ENCODE results near the gene CSNK1D. TPM values are rescaled to one million over a fixed set of nuclear protein-coding genes. Genes with fewer than 3 reads are reported as not detected.

CSNK1D gene
- total RNA-seq, 1 experiment from 2014 or later = 196 TPM

- intact Hi-C loops (cut with micrococcal nuclease; ENCODE audit: unreplicated experiment) = no loop called here
- no TSS peak for BruUV-seq (replicated peaks)
- Histone ChIP-seq H3K4me3 (ENCODE audit: low read depth, low read length) (no peak overlapping the region), H3K27me3 (replicated peaks; ENCODE audit: control insufficient read depth, insufficient read depth, low read length) (no peaks in the 10 kb centered on the region), H3K36me3 (ENCODE audit: control insufficient read depth, insufficient read depth, low read length) (no peaks in the 10 kb centered on the region), H3K9me3 (no peaks in the 10 kb centered on the region), H3K4me1 (peaks cover 11% of the 10 kb centered on the region)
- ChIA-PET CTCF (no interaction called here), POLR2A (no interaction called here)
- H3K4me3 Mint-ChIP-seq (ENCODE audit: unreplicated experiment) = no peak overlapping the region
- H3K36me3 Mint-ChIP-seq (ENCODE audit: insufficient read depth, unreplicated experiment) = peaks cover 14% of the 10 kb centered on the region
- H3K27me3 Mint-ChIP-seq (ENCODE audit: insufficient read depth, unreplicated experiment) = no peaks in the 10 kb centered on the region
- no peaks in the 10 kb centered on the region for H3K9me3 Mint-ChIP-seq (ENCODE audit: unreplicated experiment)
- no peak overlapping the region for H3K27ac Mint-ChIP-seq (ENCODE audit: unreplicated experiment)
- peaks cover 11% of the 10 kb centered on the region for H3K4me1 Mint-ChIP-seq (ENCODE audit: low read depth, unreplicated experiment)
- TF ChIP-seq, protein P1, sequence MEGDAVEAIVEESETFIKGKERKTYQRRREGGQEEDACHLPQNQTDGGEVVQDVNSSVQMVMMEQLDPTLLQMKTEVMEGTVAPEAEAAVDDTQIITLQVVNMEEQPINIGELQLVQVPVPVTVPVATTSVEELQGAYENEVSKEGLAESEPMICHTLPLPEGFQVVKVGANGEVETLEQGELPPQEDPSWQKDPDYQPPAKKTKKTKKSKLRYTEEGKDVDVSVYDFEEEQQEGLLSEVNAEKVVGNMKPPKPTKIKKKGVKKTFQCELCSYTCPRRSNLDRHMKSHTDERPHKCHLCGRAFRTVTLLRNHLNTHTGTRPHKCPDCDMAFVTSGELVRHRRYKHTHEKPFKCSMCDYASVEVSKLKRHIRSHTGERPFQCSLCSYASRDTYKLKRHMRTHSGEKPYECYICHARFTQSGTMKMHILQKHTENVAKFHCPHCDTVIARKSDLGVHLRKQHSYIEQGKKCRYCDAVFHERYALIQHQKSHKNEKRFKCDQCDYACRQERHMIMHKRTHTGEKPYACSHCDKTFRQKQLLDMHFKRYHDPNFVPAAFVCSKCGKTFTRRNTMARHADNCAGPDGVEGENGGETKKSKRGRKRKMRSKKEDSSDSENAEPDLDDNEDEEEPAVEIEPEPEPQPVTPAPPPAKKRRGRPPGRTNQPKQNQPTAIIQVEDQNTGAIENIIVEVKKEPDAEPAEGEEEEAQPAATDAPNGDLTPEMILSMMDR (IDR thresholded peaks at IDR 0.05; ENCODE audit: insufficient read depth in 1 of 2, low read depth in 1 of 2, low read length in 1 of 2, severe bottlenecking in 1 of 2, unreplicated experiment in 1 of 2) = no peak
- no peak for DNase-seq
Observed at GRCh38 chr17:82201498-82201910, 72.0 kb downstream of the CSNK1D start.

GRCh38 chr17:82200743-82201497, 72.6 kb downstream of the CSNK1D start:
- Mint-ChIP-seq H3K9me3 (ENCODE audit: unreplicated experiment) (no peaks in the 10 kb centered on the region), H3K4me1 (ENCODE audit: low read depth, unreplicated experiment) (peaks cover 5% of the 10 kb centered on the region), H3K36me3 (ENCODE audit: insufficient read depth, unreplicated experiment) (peaks cover 10% of the 10 kb centered on the region), H3K4me3 (ENCODE audit: unreplicated experiment) (no peak overlapping the region), H3K27me3 (ENCODE audit: insufficient read depth, unreplicated experiment) (no peaks in the 10 kb centered on the region), H3K27ac (ENCODE audit: unreplicated experiment) (no peak overlapping the region)
- Histone ChIP-seq H3K36me3 (ENCODE audit: control insufficient read depth, insufficient read depth, low read length) (no peaks in the 10 kb centered on the region), H3K9me3 (no peaks in the 10 kb centered on the region), H3K4me3 (ENCODE audit: low read depth, low read length) (no peak overlapping the region), H3K4me1 (peaks cover 5% of the 10 kb centered on the region), H3K27me3 (replicated peaks; ENCODE audit: control insufficient read depth, insufficient read depth, low read length) (no peaks in the 10 kb centered on the region)
- no TSS peak for BruUV-seq (replicated peaks)
- ChIA-PET CTCF (no interaction called here), POLR2A (no interaction called here)
- intact Hi-C loops (cut with micrococcal nuclease; ENCODE audit: unreplicated experiment) = no loop called here
- no peak for DNase-seq
- TF ChIP-seq, protein P1 (IDR thresholded peaks at IDR 0.05; ENCODE audit: insufficient read depth in 1 of 2, low read depth in 1 of 2, low read length in 1 of 2, severe bottlenecking in 1 of 2, unreplicated experiment in 1 of 2) = no peak

- H3K36me3 ChIP-seq (ENCODE audit: control insufficient read depth, insufficient read depth, low read length) = no peaks in the 10 kb centered on the region
- H3K27me3 ChIP-seq (replicated peaks; ENCODE audit: control insufficient read depth, insufficient read depth, low read length) = no peaks in the 10 kb centered on the region
- H3K36me3 Mint-ChIP-seq (ENCODE audit: insufficient read depth, unreplicated experiment) = peaks cover 6% of the 10 kb centered on the region
- POLR2A ChIA-PET = no interaction called here
- no peak overlapping the region for H3K27ac Mint-ChIP-seq (ENCODE audit: unreplicated experiment)
- intact Hi-C loops (cut with micrococcal nuclease; ENCODE audit: unreplicated experiment) = no loop called here
- DNase-seq = no peak
- no peak overlapping the region for H3K4me3 ChIP-seq (ENCODE audit: low read depth, low read length)
- no peaks in the 10 kb centered on the region for H3K4me1 Mint-ChIP-seq (ENCODE audit: low read depth, unreplicated experiment)
- H3K4me3 Mint-ChIP-seq (ENCODE audit: unreplicated experiment) = no peak overlapping the region
- CTCF ChIA-PET = no interaction called here
- H3K9me3 Mint-ChIP-seq (ENCODE audit: unreplicated experiment) = no peaks in the 10 kb centered on the region
- H3K9me3 ChIP-seq = no peaks in the 10 kb centered on the region
- TF ChIP-seq, protein P1 (IDR thresholded peaks at IDR 0.05; ENCODE audit: insufficient read depth in 1 of 2, low read depth in 1 of 2, low read length in 1 of 2, severe bottlenecking in 1 of 2, unreplicated experiment in 1 of 2) = no peak
- BruUV-seq (replicated peaks) = no TSS peak
- no peaks in the 10 kb centered on the region for H3K27me3 Mint-ChIP-seq (ENCODE audit: insufficient read depth, unreplicated experiment)
- H3K4me1 ChIP-seq = no peaks in the 10 kb centered on the region
Observed at GRCh38 chr17:82200135-82200534, 73.4 kb downstream of the CSNK1D start.

Measured in Caco-2 (cell line).